Gastrocnemius medialis (tissue), 4 donors: ENCODE results near the gene CD248.

Experiments used
- CTCF ChIP-seq, 5 experiments: fragments of 450-650 bp in 3 of 5; fragments of 200-600 bp in 2 of 5; sonication (generic) in 2 of 5; IDR thresholded peaks in 4 of 5; conservative IDR thresholded peaks in 1 of 5; 1 replicate in 4 of 5; 2 replicates in 1 of 5; pipeline ENCODE4 v1.5.1; 2016 to 2019; ENCODE audit warnings: antibody characterized with exemption in 5 of 5, mild to moderate bottlenecking in 3 of 5, moderate library complexity in 3 of 5
- POLR2A ChIP-seq, 2 donors: fragments of 450-650 bp; IDR thresholded peaks; one replicate each; pipeline ENCODE4 v1.6.1; 2017; ENCODE audit warnings: antibody characterized with exemption in 2 of 2, mild to moderate bottlenecking in 2 of 2, moderate library complexity in 2 of 2

DNA sequence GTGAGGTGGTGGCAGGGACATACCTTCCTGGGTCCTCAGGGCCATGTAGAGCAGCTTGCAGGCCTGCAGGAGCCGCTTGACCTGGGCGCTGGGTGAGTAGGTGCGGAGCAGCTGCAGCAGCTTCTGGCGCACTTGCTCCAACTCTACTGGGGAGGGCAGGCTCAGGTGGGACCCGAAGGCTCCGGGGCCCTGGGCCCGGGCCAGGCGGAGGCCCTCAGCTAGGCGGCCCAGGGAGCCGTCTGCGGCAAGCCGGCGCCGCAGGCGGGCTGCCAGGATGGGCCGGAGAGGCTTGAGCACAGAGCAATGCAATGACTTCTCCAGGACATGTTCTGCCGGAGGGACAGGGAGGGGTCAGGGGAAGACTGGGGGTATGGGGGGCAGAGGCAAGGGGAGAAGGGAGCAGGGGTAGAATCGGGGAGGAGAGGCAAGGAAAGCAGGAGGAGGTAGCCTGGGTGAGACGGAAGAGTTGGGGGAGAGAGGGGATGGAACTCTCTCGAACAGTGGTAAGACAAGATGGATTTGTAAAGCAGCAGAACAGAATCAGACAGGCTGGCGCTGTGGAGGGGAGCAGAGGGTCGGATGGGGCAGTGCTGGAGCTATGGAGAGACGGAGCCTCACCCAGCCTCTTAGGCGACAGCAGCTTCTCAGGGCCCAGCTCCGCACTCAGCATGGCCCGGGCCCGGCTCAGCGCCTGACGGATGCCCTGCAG, 17.2 kb upstream of the CD248 start:
- TF ChIP-seq CTCF (IDR thresholded peaks at IDR 0.05 in 4 of 5, conservative IDR thresholded peaks at IDR 0.05 in 1 of 5): no peak
- no peak for TF ChIP-seq POLR2A (IDR thresholded peaks at IDR 0.05)
